Left lobe of liver (tissue), 2 donors: ENCODE results near the gene PPTC7. TPM values are rescaled to one million over a fixed set of nuclear protein-coding genes. Genes with fewer than 3 reads are reported as not detected.
"Not testable (repeated sequence)": the region's sequence is repeated elsewhere in the genome, so short reads cannot be mapped to it uniquely, and the experiment has no call there.

Experiments
- ATAC-seq: fragments of 200-7000 bp; cut with Tn5 transposase; one replicate; pipeline ENCODE4 v1.9.1; 2020; ENCODE audit warnings: mild to moderate bottlenecking, moderate library complexity
- DNase-seq: peaks from one replicate; pipeline ENCODE4 v3.0.0-alpha.2; 2020; ENCODE audit warnings: low spot score
- total RNA-seq: library from RNA; stranded (reverse); gene quantifications from one replicate; pipeline ENCODE4 v1.2.1, GENCODE V29; 2021
- donor health status: DM: no; HTN: no; CAD: no; lungs with moderate emphysema.
- donor health status: DM: no; HTN: yes; CAD: no.

PPTC7 gene
- total RNA-seq, 1 donor from 2014 or later, result 12.7 TPM

DNA sequence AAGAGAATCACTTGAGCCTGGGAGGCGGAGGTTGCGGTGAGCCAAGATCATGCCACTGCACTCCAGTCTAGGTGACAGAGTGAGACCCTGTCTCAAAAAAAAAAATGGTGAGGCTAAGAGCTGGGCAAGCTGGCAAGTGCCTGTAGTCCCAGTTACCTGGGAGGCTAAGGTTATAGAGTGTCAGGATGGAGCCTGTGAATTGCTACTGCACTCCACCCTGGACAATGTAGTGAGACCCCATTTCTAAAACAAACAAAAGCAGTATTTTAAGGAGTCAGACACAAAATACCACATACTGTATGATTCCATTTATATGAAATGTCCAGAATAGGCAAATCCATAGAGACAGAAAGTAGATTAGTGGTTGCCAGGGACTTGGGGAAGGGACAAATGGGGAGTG lies 4.0 kb upstream of the PPTC7 start:
- not testable (repeated sequence) for DNase-seq, ATAC-seq

DNA sequence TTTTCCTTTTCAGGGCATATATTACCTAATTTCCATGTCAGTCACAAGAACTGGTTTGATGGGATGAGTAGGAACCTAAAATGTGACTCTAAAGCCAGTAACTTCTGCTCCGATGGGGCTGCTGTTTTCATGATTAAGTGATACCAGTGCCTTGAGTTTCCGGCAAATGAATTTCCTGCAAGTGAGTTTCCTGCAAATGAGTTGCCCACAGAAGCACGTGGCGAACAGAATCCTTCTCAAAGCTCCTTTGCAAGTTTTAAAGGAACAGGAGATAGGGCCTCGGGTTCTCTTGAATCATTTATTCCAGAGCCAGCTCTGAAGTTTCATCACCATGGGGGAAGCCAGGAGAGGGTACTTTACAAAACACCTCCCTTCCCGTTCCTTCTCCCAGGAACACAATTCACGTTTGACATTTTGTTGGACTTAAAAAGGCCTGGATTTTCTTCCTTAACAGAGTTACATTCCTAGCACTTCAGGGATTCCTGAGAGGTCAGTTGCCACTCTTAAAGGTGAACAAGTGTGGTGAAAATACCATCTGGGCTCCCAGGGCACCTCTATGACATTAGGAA lies 2.2 kb upstream of the PPTC7 start:
- peak; percentile 41 for DNase-seq
- no peak for ATAC-seq

DNA sequence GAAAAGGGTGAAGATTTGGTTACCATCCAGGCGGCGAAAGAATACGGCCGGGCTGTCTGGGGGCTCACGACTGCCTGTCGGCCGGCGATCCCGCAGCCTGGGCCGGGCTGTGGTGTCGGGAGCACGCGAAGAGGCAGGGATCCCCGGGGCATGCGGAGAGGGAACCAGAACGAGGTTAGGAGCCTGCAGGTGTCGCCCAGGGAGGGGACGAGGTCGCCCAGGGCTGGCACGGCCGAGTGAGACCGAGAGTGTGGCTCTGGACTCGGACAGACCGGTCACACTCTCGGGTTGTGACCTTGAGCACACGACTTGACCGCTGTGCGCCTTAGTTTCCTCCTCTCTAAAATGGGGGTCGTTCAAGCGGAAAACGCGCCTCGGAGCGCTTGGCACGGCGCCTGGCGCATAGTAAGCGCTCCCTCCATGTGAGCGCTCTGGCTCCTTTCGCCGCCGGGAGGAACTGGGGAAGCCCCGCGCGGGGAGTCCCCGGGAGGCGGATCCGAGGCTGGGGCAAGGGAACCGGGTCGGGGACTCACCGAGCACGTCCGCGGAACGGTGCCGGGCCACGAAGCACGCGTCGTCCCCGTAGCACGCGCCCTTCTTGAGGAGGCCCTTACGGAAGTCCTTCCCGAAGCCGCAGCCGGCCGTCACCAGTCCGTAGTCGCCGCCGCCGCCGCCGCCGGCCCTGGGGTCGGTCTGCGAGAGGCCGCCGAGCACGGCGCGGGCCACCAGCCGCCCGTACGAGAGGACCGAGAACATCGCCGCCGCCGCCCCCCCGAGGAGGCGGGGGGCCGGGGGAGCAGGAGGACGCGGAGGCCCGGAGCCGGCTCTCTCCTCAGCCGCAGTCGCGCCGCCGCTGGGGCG lies 612 bp downstream of the PPTC7 start:
- peak; percentile 60 for ATAC-seq
- DNase-seq, result peak; percentile 76

DNA sequence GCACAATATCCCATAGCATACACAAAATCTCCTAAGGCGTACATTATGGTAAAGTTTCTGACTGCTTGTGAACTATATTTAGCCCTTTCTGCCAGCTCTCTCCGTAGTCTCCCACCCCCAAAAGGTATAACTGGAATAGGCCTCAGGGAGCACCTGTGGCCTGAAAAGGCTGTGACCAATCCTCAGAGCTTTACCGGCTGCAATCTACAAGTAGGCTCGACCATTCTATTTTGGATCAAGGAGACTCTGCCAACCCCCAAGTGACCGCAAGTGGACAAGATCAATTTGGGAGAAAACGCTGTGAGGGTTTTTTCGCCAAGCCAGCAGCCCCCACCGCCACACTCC lies 1.2 kb downstream of the PPTC7 start:
- ATAC-seq (peak; percentile 8), DNase-seq (no peak)

DNA sequence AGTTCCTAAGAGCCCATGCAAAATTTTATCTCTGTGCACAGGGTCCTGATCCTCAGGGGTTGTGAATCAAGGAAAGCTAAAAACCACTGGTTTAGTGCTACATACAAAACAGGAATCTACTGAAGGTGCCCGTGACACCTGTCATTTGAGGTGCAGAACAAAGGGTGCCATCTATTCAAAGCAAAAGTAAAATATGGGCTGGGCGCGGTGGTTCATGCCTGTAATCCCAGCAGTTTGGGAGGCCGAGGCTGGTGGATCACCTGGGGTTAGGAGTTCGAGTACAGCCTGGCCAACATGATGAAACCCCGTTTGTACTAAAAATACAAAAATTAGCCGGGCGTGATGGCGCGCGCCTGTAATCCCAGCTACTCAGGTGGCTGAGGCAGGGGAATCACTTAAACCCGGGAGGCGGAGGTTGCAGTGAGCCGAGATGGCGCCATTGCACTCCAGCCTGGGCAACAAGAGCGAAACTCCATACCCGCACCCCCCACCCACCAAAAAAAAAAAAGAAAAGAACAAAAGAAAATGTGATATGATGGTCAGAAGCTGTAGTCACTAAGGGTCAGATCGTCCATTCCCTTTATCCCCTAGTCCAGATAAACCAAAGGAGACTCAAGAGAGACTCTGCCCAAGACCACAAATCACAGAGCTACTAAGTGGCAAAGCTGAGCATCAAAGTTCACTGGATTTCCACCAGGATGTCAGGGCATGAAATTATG lies 3.4 kb downstream of the PPTC7 start:
- peak; percentile 42 for DNase-seq
- ATAC-seq, result no peak

DNA sequence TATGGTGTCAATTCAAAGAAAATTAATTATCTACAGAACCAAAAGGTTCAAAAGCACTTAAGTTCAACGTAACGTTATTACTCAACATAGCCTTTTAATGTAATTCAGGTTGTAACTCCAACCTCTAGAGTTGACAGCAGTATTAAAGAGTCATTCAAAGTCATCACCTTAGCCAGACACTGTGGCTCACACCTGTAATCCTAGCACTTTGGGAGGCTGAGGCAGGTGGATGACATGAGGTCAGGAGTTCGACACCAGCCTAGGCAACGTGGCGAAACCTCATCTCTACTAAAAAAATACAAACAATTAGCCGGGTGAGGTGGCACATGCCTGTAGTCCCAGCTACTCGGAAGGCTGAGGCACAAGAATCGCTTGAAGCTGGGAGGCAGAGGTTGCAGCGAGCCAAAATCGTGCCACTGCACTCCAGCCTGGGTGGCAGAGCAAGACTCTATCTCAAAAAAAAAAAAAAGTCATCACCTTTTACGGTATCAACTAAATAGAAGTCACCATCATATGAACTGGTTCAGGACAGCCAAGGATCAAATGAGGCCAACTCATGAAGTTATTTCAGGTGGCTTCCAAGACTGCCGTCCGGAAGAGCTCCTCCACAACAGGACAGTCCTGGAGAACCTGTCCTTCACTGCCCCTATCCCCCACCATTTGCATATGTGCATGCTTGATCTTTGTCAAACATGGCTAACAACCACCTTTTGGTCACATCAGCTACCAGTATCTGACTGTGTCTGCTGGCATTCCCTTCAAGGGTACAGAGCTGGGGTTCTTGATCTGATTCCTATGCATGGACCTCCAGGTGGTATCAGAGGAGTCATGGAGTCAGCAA lies 4.2 kb downstream of the PPTC7 start:
- peak; percentile 35 for DNase-seq
- no peak for ATAC-seq

DNA sequence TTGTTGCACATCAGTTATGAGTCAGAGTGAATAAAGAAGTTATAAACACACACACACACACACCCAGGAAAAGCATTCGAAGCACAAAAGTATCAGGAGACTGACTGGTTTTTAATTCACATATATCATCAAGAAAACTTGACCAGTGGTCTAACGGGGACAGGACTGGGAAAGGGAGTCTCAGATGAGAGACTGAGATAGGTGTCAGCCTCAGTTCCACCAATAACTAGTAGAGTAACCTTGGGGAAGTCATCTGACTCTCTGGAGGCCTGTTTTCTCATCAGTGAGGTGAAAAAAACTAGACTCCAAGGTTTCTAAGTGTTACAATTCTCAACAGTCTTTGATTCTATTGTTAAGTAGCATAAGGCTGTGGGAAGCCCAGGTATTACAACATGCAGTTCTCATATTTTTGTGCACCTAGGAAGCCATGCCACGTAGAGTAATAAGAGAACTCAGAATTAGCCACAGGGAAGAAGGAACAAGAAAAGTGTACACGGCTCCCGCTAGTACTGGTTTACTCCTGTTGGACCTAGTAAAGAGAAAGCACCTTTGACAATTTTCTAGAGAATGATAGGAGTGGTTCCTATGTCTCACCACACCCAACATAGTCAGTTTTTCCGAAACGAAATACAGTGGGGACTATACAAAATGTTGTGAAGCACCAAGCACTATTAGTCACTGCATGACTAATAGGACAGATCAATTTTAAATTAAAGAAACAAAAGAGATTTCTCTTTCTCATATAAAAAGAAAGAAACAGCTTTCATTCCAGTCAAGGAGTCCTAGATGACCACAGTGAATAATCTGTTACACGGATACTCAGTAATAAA lies 5.0 kb downstream of the PPTC7 start:
- peak; percentile 14 for DNase-seq
- ATAC-seq, result no peak

DNA sequence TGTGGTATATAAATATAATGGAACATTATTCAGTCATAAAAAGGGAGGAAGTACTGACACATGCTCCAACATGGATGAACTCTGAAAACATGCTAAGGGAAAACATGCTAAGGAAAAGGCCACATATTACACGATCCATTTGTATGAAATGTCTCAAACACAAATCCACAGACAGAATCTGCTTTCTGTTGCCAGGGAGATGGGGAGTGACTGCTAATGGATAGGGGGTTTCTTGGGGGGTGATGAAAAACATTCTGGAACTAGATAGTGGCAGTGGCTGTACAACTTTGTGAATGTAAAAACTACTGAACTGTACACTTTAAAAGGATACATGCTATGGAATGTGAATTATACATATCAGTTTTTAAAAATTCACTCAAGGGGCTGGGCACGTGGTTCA lies 6.6 kb downstream of the PPTC7 start:
- DNase-seq (no peak), ATAC-seq (no peak)

DNA sequence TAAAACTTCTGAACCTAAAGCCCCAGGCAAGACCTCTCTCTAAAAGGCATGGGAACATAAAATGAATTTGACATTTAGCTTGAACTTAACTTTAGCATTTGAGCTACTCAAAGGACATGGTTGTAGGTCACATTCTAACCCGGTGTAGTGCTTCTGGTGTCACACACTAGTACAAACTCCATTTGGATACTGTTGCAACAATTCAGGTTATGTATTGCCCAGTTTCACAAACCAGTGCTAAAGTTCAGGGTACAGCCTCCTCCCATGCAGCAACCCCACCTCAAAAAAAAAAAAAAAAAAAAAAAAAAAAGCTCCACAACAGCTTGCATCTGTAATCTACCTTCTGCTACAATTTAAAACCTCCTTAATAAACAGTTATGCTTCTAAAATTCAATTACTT lies 7.8 kb downstream of the PPTC7 start:
- DNase-seq (peak; percentile 69), ATAC-seq (peak; percentile 89)

DNA sequence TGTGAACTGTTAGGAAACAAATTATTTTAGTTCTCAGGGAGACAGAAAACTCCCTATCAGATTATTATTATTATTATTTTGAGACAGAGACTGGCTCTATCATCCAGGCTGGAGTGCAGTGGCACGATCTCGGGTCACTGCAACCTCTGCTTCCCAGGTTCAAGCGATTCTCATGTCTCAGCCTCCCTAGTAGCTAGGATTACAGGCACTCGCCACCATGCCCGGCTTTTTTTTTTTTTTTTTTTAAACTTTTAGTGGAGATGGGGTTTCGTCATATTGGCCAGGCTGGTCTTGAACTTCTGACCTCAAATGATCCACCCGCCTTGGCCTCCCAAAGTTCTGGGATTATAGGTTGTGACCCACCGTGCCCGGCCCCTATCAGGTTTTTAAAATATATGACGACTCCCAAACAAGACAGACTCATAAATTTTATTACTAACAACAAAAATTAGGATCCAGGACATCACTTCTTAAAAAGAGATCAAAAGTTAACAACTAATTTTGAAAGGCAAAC lies 8.3 kb downstream of the PPTC7 start:
- ATAC-seq (peak; percentile 35), DNase-seq (peak; percentile 47)

DNA sequence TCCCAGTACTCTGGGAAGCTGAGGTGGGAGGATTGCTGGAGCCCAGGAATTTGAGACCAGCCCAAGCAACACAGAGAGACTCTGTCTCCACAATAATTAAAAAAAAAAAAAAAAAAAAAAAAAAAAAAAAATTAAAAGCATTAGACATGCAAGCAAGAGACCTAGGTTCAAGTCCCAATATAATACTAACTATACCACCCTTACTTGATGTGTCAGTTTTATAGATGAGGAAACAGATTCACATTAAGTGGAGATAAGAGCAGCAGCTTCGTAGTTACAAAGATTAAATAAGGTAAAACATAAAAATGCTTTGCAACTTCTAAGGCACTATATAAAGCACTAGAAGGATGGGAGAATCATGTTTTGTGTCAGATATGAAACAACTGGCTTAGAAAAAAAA lies 9.1 kb downstream of the PPTC7 start:
- ATAC-seq (no peak), DNase-seq (no peak)

DNA sequence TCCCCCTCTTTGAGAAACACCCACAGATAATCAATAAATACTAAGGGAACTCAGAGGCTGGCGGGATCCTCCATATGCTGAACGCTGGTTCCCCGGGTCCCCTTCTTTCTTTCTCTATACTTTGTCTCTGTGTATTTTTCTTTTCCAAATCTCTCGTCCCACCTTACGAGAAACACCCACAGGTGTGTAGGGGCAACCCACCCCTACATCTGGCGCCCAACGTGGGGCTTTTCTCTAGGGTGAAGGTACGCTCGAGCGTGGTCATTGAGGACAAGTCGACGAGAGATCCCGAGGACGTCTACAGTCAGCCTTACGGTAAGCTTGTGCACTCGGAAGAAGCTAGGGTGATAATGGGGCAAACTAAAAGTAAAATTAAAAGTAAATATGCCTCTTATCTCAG lies 12.3 kb downstream of the PPTC7 start:
- DNase-seq, ATAC-seq: not testable (repeated sequence)

DNA sequence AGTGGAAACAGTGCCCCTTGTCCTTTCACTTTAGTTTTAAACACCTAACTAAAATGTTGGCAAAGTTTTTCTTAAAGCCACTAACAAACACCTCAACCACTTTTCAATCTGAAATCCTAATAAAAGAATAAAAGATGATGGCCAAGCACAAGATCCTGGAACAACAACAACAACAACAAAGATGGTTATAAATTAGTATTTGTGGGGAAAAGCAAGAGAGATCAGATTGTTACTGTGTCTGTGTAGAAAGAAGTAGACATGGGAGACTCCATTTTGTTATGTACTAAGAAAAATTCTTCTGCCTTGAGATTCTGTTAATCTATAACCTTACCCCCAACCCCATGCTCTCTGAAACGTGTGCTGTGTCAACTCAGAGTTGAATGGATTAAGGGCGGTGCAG lies 13.3 kb downstream of the PPTC7 start:
- not testable (repeated sequence) for DNase-seq

DNA sequence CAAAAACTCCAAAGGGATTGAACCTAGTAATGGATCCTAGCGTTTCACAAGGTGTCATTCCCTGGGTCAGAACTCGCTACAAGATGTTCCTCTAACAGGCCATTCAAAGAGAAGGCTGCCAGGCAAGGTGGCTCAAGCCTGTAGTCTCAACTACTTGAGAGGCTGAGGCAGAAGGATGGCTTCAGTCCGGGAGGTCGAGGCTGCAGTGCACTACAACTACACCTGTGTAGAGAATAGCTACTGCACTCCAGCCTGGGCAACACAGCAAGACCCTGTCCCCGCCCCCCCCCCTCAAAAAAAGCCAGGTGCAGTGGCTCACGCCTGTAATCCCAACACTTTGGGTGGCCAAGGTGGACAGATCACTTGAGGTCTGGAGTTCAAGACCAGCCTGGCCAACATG lies 14.4 kb downstream of the PPTC7 start:
- no peak for DNase-seq
- no peak for ATAC-seq

More for the DNA sequence above, 13.3 kb downstream of the PPTC7 start:
- not testable (repeated sequence) for ATAC-seq

DNA sequence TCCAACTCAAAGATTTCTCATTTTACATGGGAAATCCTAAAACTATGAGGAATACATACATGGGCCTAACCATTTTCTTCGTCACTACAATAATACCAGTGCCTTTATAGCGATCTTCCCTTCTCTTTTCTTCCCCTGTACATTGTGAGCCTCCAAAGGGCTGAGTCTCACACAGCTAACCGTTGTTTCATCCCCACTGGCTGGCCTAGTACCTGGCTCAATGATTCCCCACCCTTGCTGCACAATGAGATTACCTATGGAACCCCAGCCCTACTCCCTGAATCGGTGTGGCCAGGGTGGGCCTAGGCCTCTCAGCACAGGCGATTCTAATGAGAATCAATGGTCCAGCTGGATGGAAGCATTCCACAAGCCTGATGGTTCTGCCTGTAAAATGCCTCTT lies 16.1 kb downstream of the PPTC7 start:
- no peak for DNase-seq
- ATAC-seq, result no peak

DNA sequence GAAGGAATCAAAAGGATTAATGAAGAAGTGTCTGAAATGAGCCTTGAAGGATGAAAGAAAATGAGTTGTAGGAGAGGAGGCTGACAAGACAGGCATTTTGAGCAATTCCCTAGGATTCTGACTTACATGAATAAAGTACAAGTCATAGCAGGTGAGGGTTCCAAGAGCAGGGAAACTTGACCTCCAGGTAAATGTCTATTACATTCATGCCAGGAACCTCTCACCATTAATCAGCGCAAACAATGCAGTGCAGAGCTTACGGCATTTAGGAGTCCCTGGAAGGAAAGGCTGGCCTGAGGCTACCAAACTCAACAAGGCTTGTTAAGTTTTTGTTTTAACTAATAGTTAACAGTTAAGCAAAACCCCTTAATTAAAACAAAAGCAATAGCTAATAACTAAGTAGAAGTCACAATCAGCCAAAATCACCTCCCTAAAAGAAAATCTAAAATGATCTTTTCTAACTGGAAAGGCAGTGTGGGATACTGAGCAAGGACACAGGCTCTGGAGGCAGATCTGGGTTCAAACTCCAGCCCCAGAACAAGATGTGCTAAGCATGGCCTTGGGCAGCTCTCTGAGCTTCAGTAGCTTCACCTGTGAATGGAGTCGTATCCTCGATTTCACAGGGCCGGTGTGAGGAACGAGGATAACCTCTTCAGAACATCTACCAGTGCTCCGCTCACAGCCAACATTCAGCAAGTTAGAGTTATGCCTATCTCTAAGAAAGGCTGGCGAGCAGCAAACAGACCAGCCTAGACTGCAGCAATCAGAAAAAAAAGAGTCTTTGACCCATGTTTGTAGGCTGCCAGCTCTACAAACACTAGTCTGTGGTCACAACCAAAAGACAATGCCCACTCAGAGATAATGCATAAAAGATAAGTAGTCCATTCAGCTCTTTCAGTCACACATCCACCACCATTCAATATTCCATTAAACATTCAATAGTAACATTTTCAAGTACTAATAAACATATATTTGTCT lies 16.9 kb downstream of the PPTC7 start:
- ATAC-seq, result peak; percentile 81
- peak; percentile 66 for DNase-seq

DNA sequence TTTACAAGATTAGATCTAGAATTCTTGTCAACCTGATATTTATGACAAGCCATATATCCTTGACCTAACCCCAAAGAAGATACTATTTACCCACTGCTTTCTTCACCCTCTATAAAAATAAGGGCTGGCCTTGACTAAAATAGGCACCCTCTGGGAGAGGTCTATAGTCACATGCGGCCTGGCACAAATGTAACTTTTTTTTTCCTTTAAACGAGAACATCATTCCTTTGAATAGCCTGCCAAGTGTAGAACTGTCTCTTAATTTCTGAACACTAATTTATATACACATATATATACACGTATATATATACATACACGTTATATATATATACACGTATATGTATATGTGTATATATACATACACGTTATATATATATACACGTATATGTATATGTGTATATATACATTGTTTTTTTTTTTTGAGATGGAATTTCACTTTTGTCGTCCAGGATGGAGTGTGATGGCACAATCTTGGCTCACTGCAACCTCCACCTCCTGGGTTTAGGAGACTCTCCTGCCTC lies 18.6 kb downstream of the PPTC7 start:
- DNase-seq (no peak), ATAC-seq (no peak)

DNA sequence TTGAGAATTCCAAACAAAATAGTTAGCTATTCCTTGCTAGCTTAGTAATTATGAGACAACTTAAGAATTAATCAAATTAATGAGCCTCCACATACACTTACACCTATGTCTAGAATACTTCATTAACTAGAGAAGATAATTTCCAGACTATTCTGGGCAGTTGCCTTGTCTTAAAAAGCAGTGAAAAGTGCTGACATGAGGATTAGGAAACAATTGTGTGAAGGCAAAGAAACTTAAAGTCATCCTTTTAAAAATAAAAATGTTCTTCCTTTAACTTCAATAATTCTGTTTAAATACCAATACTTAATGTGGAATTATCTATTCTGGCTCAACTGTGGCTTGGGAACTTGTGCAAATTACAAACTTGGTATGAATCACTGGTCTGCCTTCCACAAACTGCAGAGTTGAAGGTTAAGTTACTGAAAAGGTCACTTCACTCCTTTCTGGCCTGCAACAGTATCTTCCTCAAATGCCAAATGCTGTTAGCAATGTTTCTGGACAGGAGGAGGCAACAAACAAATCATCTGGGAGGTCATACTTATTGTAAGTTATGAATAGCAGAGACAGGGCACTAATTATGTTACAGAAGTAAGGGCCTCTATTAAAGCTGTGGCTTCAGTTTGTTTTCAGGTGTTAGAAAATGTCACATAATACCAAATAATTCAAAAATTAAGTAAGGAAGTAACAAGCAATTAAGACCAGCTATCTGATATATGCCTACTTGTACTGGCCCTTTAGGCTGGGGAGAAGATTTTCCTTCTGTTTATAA lies 19.2 kb downstream of the PPTC7 start:
- peak; percentile 4 for ATAC-seq

More for the DNA sequence above, 19.2 kb downstream of the PPTC7 start:
- DNase-seq, result no peak
